ENCODE results near the gene F2RL2. TPM values are rescaled to one million over a fixed set of nuclear protein-coding genes. Genes with fewer than 3 reads are reported as not detected.
A peak's percentile ranks its signal among the peaks of the same experiment; 100 is the strongest.

The F2RL2 gene
- total and polyA plus RNA-seq, 10 of the 15 experiments (the other 5 are each of a cell fraction or from before 2014, with no cell fraction given) = 0.03 to 0.24 (median 0.08) TPM; not detected in 5

GRCh38 chr5:76582230-76583162 is 40.7 kb downstream of the F2RL2 start (continued):
- no peak for TF ChIP-seq USF2 (IDR thresholded peaks at IDR 0.05; ENCODE audit: borderline replicate concordance, low read depth, low read length)
- TF ChIP-seq ZBTB40 (IDR thresholded peaks at IDR 0.05; ENCODE audit: borderline replicate concordance) = 0 out of 2 replicates have a peak, but pooled peaks have one; percentile 33
- TF ChIP-seq ZNF622 (IDR thresholded peaks at IDR 0.05) = no peak
- no peak for TF ChIP-seq IRF3 (IDR thresholded peaks at IDR 0.05)
- TF ChIP-seq MYB (IDR thresholded peaks at IDR 0.05; ENCODE audit: borderline replicate concordance, low read depth, low read length) = no peak
- TF ChIP-seq GATAD2B (conservative IDR thresholded peaks at IDR 0.05; ENCODE audit: low read depth) = peak; percentile 30; the same call in 1 of the 2 replicates
- TF ChIP-seq STAT1 (conservative IDR thresholded peaks at IDR 0.05) = no peak
- peak; percentile 46 for TF ChIP-seq SP1 (IDR thresholded peaks at IDR 0.05; ENCODE audit: low read depth, low read length)
- no peak for TF ChIP-seq TCF3 (IDR thresholded peaks at IDR 0.05; ENCODE audit: borderline replicate concordance, insufficient read depth, low read depth, low read length)
- TF ChIP-seq SUPT20H (IDR thresholded peaks at IDR 0.05; ENCODE audit: borderline replicate concordance, control insufficient read depth, low read depth, low read length) = no peak
- TF ChIP-seq ATF2 (IDR thresholded peaks at IDR 0.05; ENCODE audit: low read length) = peak; percentile 58
- 0 out of 2 replicates have a peak, but pooled peaks have one; percentile 24 for TF ChIP-seq MEF2A (IDR thresholded peaks at IDR 0.05; ENCODE audit: insufficient read depth, low read depth, low read length)
- no peak for TF ChIP-seq POLR2A (IDR thresholded peaks at IDR 0.05; ENCODE audit: low read depth, low read length)
- no peak for TF ChIP-seq TAF1 (IDR thresholded peaks at IDR 0.05; ENCODE audit: borderline replicate concordance, low read depth, low read length)
- no peak for TF ChIP-seq POLR2AphosphoS2 (IDR thresholded peaks at IDR 0.05; ENCODE audit: low read depth, low read length)
- peak; percentile 90 for TF ChIP-seq NFIC (IDR thresholded peaks at IDR 0.05; ENCODE audit: low read depth, low read length)
- TF ChIP-seq TCF12 (IDR thresholded peaks at IDR 0.05; ENCODE audit: low read depth, low read length) = 0 out of 2 replicates have a peak, but pooled peaks have one; percentile 47
- no peak for TF ChIP-seq ASH2L (IDR thresholded peaks at IDR 0.05; ENCODE audit: borderline replicate concordance, low read depth)
- TF ChIP-seq MEF2B (IDR thresholded peaks at IDR 0.05; ENCODE audit: partially characterized antibody, poor library complexity, severe bottlenecking) = peak; percentile 45
- no peak for TF ChIP-seq RCOR1 (conservative IDR thresholded peaks at IDR 0.05; ENCODE audit: low read depth, low read length)
- TF ChIP-seq IRF4 (IDR thresholded peaks at IDR 0.05; ENCODE audit: low read depth, low read length) = peak; percentile 96
- no peak for TF ChIP-seq ZNF384 (IDR thresholded peaks at IDR 0.05; ENCODE audit: borderline replicate concordance, low read depth, low read length)
- no peak for TF ChIP-seq BRCA1 (IDR thresholded peaks at IDR 0.05; ENCODE audit: low read depth, low read length)
